AG08396 (cell line): ENCODE measurements around the gene ELOVL6.

Source experiments
- DNase-seq: peaks from one replicate; pipeline ENCODE4 v3.0.0; 2012; ENCODE audit warnings: low spot score, mixed read lengths

The ELOVL6 gene

GRCh38 chr4:110025056-110025455 is 173.4 kb downstream of the ELOVL6 start:
- DNase-seq, result no peak

GRCh38 chr4:110022457-110022856 is 176.0 kb downstream of the ELOVL6 start:
- DNase-seq, result no peak

GRCh38 chr4:110020646-110021443 is 177.6 kb downstream of the ELOVL6 start:
- no peak for DNase-seq

- DNase-seq, result peak; percentile 23
These were observed 178.3 kb downstream of the ELOVL6 start for GRCh38 chr4:110020139-110020538.

- no peak for DNase-seq
These were observed 179.3 kb downstream of the ELOVL6 start for GRCh38 chr4:110019153-110019552.

GRCh38 chr4:110014233-110014632 is 184.2 kb downstream of the ELOVL6 start:
- DNase-seq, result no peak

DNA sequence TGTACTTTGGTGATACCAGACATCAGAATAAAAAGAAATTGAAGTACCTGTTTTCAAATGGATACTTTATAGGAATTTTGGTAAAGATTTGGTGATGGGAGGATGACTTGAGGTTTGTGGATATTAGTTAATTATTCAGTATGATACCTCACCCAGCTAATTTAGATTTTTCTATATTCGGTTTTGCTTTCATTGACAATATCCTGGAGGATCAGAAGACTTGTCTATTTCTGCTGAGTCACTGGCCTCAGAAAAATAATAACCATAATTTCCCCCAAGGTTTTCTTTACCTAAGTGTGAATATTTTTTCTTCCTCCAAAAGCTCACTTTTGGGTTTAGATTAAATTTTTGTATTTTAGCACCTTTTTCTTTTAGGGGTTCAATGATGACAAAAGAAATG is 185.5 kb downstream of the ELOVL6 start:
- DNase-seq, result no peak

GRCh38 chr4:110010797-110011196 is 187.6 kb downstream of the ELOVL6 start:
- DNase-seq, result no peak

DNA sequence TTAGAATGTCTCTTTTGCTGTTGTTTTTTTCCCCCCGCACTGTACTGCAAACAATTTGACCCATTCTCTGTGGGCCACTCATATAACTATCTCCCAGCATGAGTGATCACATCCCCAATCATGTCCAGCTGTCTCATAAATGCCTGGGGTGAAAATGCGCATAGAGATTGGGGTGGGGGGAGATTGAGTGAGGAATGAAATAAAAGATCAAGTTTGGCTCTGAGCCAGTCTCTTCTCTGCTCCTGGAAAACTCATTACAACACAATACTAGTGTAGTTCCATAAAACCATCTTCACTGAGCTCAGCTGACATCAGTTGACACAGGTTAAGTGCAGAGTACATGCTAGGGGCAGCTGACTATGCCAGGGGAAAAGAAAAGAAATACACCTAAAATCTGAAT is 188.9 kb downstream of the ELOVL6 start:
- DNase-seq, result no peak

DNA sequence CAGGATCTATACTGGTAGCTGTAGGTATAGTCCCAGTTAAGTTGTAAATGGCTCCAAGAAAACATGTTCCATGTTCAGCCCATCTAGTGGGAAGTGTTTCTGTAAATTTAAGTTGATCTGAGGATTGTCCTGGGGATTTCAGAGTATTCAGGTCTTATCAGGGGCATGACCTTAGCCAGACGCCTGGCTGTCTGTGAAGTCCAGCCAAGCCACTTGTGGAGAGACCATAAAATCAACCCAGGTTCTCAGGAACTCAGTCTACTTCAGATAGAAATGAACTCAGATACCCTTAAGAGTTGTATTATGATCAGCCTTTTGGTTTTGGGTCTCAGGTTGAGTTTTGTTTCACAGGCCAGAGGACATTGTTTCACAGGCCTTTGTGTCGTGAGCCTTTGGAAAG is 189.9 kb downstream of the ELOVL6 start:
- DNase-seq, result no peak

- DNase-seq, result no peak
These were observed 191.2 kb downstream of the ELOVL6 start for GRCh38 chr4:110007217-110007616.

- DNase-seq, result peak; percentile 38
These were observed 192.9 kb downstream of the ELOVL6 start for GRCh38 chr4:110005461-110006056.

DNA sequence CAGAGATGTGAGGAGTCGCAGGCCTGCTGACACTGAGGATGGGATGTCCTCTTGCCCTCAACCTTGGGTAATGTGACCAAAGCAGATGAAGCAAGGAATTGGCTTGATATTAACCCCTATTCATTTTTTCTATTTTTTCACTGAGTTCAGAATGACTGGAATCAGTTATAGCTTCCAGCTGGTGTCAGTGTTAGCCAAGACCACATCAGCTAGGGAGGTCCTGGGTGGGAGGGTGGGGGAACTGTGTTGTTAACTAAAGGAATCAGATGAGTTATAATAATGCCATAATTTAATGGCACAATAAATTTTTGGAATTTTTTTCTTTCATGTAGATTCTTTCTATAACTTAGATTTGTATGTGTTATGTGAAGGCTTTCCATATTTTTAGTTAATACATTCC is 193.9 kb downstream of the ELOVL6 start:
- DNase-seq, result no peak

GRCh38 chr4:110003401-110004187 is 194.8 kb downstream of the ELOVL6 start:
- DNase-seq, result no peak

DNA sequence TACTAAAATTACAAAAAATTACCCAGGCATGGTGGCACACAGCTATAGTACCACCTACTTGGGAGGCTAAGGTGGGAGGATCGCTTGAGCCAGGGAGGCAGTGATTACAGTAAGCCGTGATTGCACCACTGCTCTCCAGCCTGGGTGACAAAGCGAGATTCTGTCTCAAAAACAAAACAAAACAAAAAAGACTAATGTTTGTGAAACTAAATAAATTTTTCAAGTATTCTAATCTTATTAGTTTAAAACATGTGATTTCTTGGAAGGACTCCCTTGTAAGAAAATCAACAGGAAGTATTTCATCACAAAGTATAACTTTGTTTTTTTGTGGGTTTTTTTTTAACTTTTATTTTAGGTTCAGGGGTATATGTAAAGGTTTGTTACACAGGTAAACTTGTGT is 196.1 kb downstream of the ELOVL6 start:
- DNase-seq, result no peak

- DNase-seq, result no peak
These were observed 198.9 kb downstream of the ELOVL6 start for GRCh38 chr4:109999585-109999912.

GRCh38 chr4:109998867-109999584 is 199.4 kb downstream of the ELOVL6 start:
- DNase-seq, result peak; percentile 27

DNA sequence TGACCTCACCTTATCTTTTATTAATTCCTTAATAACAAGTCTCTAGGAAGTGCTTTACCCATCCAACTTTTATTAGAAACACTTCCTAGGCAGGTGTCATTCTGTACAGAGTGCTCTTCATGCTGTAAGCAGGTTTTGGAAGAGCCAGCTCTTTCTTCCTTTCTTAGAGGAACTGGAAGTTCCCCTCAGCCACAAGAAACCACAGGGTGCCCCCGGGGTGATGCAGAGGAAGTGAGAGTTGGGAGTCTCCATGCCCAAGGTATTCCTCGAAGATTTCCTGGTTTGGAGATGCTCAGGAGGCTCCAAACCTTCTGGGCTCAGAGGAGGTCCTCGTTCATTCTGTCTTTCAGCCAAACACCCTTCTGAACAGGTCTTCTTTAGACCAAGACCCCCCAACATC is 201.9 kb downstream of the ELOVL6 start:
- DNase-seq, result no peak
